Trophoblast cell (in vitro differentiated cells and primary cell): Measurements from ENCODE around the gene FAAP100.

Source experiments
- DNase-seq, 2 donors: peaks; one replicate each; pipeline ENCODE4 v3.0.0-alpha.2; 2016
- H2AFZ ChIP-seq: 2 replicates; pipeline ENCODE4 v1.6.1; 2013; ENCODE audit warnings: low read length, moderate library complexity, mild to moderate bottlenecking; ENCODE audit not compliant: insufficient read depth, poor library complexity
- H2AK5ac ChIP-seq: 2 replicates; pipeline ENCODE4 v1.6.1; 2013; ENCODE audit warnings: mild to moderate bottlenecking, low read length
- H2BK120ac ChIP-seq: 2 replicates; pipeline ENCODE4 v1.6.1; 2013; ENCODE audit warnings: low read length, mild to moderate bottlenecking, moderate library complexity; ENCODE audit not compliant: insufficient read depth, poor library complexity
- H2BK12ac ChIP-seq: 2 replicates; pipeline ENCODE4 v1.6.1; 2013; ENCODE audit warnings: mild to moderate bottlenecking, low read length, moderate library complexity
- H2BK5ac ChIP-seq: 2 replicates; pipeline ENCODE4 v1.6.1; 2013; ENCODE audit warnings: low read length, low read depth, moderate library complexity, mild to moderate bottlenecking; ENCODE audit not compliant: poor library complexity
- H3K14ac ChIP-seq: 2 replicates; pipeline ENCODE4 v1.6.1; 2013; ENCODE audit warnings: mild to moderate bottlenecking, low read length
- H3K18ac ChIP-seq: 2 replicates; pipeline ENCODE4 v1.6.1; 2013; ENCODE audit warnings: mild to moderate bottlenecking, low read length
- H3K23ac ChIP-seq: 2 replicates; pipeline ENCODE4 v1.6.1; 2013; ENCODE audit warnings: low read length
- H3K27ac ChIP-seq: 2 replicates; pipeline ENCODE4 v1.5.1; 2013; ENCODE audit warnings: low read depth, mild to moderate bottlenecking, inconsistent platforms, low read length, moderate library complexity
- H3K27me3 ChIP-seq: 2 replicates; pipeline ENCODE4 v1.6.1; 2013; ENCODE audit warnings: inconsistent platforms, mild to moderate bottlenecking, low read length, moderate library complexity; ENCODE audit not compliant: insufficient read depth
- H3K36me3 ChIP-seq, 2 experiments: 1 replicate in 1 of 2; 2 replicates in 1 of 2; pipeline ENCODE4 v1.6.1; 2013; ENCODE audit warnings: low read length in 2 of 2, mild to moderate bottlenecking in 2 of 2, moderate library complexity in 1 of 2; ENCODE audit not compliant: insufficient read depth in 2 of 2, control insufficient read depth in 1 of 2
- H3K4ac ChIP-seq: 2 replicates; pipeline ENCODE4 v1.6.1; 2013; ENCODE audit warnings: low read depth, mild to moderate bottlenecking, low read length, moderate library complexity
- H3K4me1 ChIP-seq, 2 experiments: 1 replicate in 1 of 2; 2 replicates in 1 of 2; pipeline ENCODE4 v1.6.1; 2013; ENCODE audit warnings: low read length in 2 of 2, mild to moderate bottlenecking in 2 of 2, moderate library complexity in 1 of 2; ENCODE audit not compliant: insufficient read depth in 2 of 2, control insufficient read depth in 1 of 2
- H3K4me2 ChIP-seq: 2 replicates; pipeline ENCODE4 v1.6.1; 2013; ENCODE audit warnings: inconsistent platforms, mild to moderate bottlenecking, low read length, moderate library complexity
- H3K4me3 ChIP-seq: 2 replicates; pipeline ENCODE4 v1.5.1; 2013; ENCODE audit warnings: mild to moderate bottlenecking, low read depth, low read length, inconsistent platforms
- H3K79me1 ChIP-seq: one replicate; pipeline ENCODE4 v1.6.1; 2013; ENCODE audit warnings: low read length
- H3K79me2 ChIP-seq: 2 replicates; pipeline ENCODE4 v1.6.1; 2013; ENCODE audit warnings: low read length, mild to moderate bottlenecking; ENCODE audit not compliant: control insufficient read depth, insufficient read depth, poor library complexity
- H3K9ac ChIP-seq: 2 replicates; pipeline ENCODE4 v1.6.1; 2013; ENCODE audit warnings: mild to moderate bottlenecking, low read length
- H3K9me3 ChIP-seq: 2 replicates; pipeline ENCODE4 v1.6.1; 2013; ENCODE audit warnings: low read depth, mild to moderate bottlenecking, control low read depth, inconsistent platforms, low read length; ENCODE audit not compliant: insufficient read depth
- H4K12ac ChIP-seq: 2 replicates; pipeline ENCODE4 v1.6.1; 2013; ENCODE audit warnings: low read depth, mild to moderate bottlenecking, low read length, moderate library complexity
- H4K8ac ChIP-seq: 2 replicates; pipeline ENCODE4 v1.6.1; 2013; ENCODE audit warnings: low read depth, mild to moderate bottlenecking, low read length, moderate library complexity
- H4K91ac ChIP-seq: one replicate; pipeline ENCODE4 v1.6.1; 2013; ENCODE audit warnings: low read depth, mild to moderate bottlenecking, low read length, moderate library complexity
- WGBS: extraction: QIAGEN DNeasy Blood & Tissue Kit; methylation state at CpG from one replicate; pipeline ENCODE4 v1.1.7; 2013; ENCODE audit warnings: missing lambda C conversion rate; ENCODE audit not compliant: insufficient read length, insufficient coverage; ENCODE audit errors: extremely low coverage; 5-methylcytosine and 5-hydroxymethylcytosine counted together

The FAAP100 gene

DNA sequence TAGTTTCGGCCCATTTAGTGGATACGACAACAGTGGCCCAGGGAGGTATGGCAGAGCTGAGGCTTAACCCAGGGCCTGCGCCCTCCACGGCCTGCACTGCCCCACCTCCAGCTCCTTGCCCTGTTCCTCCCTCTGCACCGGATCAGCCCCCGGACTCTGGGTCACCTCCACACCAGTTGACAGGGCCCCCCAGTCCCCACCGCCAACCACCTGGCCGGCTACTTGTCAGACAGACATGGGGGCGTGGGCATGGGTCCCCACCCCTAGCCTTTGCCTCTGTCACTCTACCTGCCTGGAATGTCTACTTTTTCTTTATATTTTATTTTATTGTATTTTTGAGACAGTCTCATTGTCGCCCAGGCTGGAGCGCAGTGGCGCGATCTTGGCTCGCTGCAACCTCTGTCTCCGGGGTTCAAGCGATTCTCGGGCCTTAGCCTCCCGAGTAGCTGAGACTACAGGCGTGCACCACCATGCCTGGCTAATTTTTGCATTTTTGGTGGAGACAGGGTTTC, 36.6 kb downstream of the FAAP100 start:
- Histone ChIP-seq H3K18ac (peak overlapping the region; percentile 82), H4K8ac (peak overlapping the region; percentile 88), H3K9me3 (peaks cover 6% of the 10 kb centered on the region), H2BK12ac (peak overlapping the region; percentile 87), H3K27ac (peak overlapping the region; percentile 97), H2AK5ac (peak overlapping the region; percentile 99), H3K36me3 (peaks cover 17% of the 10 kb centered on the region in 2 experiments), H3K14ac (peak overlapping the region; percentile 99), H3K9ac (peak overlapping the region; percentile 95), H3K4me2 (peak overlapping the region; percentile 89), H3K79me1 (peaks cover 43% of the 10 kb centered on the region), H3K27me3 (no peaks in the 10 kb centered on the region), H3K23ac (no peak overlapping the region), H4K91ac (peak overlapping the region; percentile 97), H4K12ac (peak overlapping the region; percentile 65), H2AFZ (peak overlapping the region; percentile 66), H3K79me2 (peaks cover 44% of the 10 kb centered on the region), H3K4ac (peak overlapping the region; percentile 90), H2BK120ac (peak overlapping the region; percentile 99), H3K4me3 (peak overlapping the region; percentile 72), H2BK5ac (peak overlapping the region; percentile 96), H3K4me1 (peaks cover 37 to 44% of the 10 kb centered on the region in 2 experiments)
- no peak for DNase-seq
- WGBS = no CpG with 5 or more reads among the region's 19 CpGs

DNA sequence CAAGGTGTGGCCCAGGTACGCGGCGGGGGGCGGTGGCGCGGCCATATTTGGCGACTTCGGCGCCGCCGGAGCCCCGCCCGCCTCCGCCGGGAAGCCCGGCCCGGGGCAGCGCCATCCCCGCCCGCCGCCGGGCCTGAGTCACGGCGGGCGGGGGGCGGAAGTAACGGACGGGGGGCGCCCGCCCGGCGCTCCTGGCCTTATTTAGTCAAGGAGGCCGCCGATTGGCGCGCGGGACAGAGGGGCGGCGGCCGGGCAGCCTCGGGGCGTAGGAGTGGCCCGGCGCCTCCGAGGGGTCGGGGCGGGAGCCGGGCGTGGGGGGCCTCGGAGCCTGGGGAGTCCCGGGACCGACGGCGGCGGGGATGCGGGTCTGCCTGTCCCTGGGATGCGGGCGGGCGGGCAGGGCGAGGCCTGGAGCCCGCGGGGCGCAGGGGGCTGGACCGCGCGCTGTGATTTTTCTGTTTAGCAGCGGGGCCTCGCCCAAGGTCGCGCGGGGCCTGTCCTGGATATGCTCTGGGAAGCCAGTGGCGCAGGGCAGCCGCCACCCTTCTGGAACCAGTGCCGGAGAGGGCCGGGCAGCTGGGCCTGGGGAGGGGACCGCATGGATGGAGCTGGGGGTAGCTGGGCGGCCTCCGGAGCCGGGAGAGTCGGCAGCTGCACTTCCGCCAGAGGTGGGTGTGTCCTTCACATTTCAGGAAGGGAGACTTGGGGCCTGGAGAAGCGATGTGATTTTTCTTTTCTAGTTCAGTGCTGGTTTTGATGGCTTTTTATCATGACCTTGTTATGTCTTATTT, 37.2 kb downstream of the FAAP100 start:
- H3K4ac ChIP-seq = peak overlapping the region; percentile 96

DNA sequence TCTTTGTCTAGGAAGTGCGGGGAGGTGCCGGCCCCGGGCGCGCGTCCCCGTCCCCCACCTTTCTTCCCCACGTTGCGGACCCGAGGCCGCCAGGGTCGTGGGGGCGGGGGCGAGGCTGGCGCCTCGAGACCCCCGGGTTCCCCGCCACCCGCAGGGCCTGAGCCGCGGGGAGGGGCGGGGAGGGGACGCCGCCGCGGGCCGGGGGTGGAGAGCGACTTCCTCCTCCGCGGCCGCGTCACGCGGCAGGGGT, 37.7 kb downstream of the FAAP100 start:
- H2AFZ ChIP-seq = peak overlapping the region; percentile 42
- WGBS = no CpG with 5 or more reads among the region's 34 CpGs

More for the DNA sequence above, 37.2 kb downstream of the FAAP100 start:
- H3K36me3 ChIP-seq = peaks cover 22 to 24% of the 10 kb centered on the region in 2 experiments
- H3K4me3 ChIP-seq = peak overlapping the region; percentile 83
- H3K79me1 ChIP-seq = peaks cover 42% of the 10 kb centered on the region
- no peak overlapping the region for H3K23ac ChIP-seq
- H2BK5ac ChIP-seq = peak overlapping the region; percentile 96
- H3K18ac ChIP-seq = peak overlapping the region; percentile 94
- peak overlapping the region; percentile 97 for H3K27ac ChIP-seq
- H4K8ac ChIP-seq = peak overlapping the region; percentile 97
- H3K79me2 ChIP-seq = peaks cover 49% of the 10 kb centered on the region
- peak overlapping the region; percentile 99 for H2BK120ac ChIP-seq
- peak overlapping the region; percentile 95 for H3K9ac ChIP-seq
- peaks cover 8% of the 10 kb centered on the region for H3K9me3 ChIP-seq
- peak overlapping the region; percentile 89 for H3K4me2 ChIP-seq
- DNase-seq = peak; percentile 70 to 81
- no CpG with 5 or more reads among the region's 82 CpGs for WGBS
- H3K27me3 ChIP-seq = no peaks in the 10 kb centered on the region
- H2BK12ac ChIP-seq = no peak overlapping the region
- peaks cover 37 to 44% of the 10 kb centered on the region in 2 experiments for H3K4me1 ChIP-seq
- H2AK5ac ChIP-seq = peak overlapping the region; percentile 99
- H3K14ac ChIP-seq = peak overlapping the region; percentile 99
- H2AFZ ChIP-seq = peak overlapping the region; percentile 86
- peak overlapping the region; percentile 93 for H4K12ac ChIP-seq
- peak overlapping the region; percentile 97 for H4K91ac ChIP-seq

DNA sequence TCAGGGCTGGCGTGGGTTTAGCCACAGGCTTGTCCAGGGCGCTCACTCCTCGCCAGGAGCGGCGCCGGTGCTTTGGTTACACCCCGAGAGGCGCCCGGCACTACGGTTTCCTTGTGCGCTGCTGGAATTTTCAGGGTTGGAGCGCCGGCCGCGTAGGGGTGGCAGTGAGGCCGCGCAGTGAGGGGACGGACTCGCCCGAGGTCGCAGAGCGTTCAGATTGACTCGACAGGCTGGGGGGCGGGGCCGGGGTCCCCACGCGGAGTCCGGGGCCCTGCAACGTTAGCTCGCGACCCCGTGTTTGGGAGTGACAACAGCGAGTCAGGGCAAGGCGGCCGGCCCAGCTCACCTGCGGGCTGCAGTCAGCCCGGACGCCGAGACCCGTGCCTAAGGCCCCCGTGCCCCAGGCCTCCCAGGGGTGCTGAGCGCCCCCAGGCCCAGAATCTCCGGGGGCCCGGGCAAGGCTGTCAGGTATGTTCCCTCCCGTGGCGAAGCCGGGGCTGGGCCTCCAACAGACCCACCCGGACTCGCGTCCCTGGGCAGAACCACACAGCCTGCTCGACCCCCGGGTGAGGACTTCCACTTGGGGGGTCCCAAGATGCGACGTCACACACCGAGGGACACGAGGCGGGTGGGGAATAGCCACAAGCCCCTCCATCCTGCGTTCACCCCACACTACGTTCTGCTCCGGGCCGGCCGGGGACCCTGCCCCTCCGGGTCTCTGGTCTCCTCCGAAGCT, 38.2 kb downstream of the FAAP100 start:
- Histone ChIP-seq H3K14ac (peak overlapping the region; percentile 96), H2BK5ac (peak overlapping the region; percentile 99), H3K27ac (peak overlapping the region; percentile 97), H2AK5ac (peak overlapping the region; percentile 86), H3K79me1 (peaks cover 39% of the 10 kb centered on the region), H4K8ac (peak overlapping the region; percentile 99), H2BK120ac (peak overlapping the region; percentile 88), H3K4me2 (peak overlapping the region; percentile 89), H3K4ac (peak overlapping the region; percentile 100), H3K18ac (peak overlapping the region; percentile 83), H4K91ac (peak overlapping the region; percentile 97), H3K27me3 (no peaks in the 10 kb centered on the region), H4K12ac (peak overlapping the region; percentile 99), H3K23ac (no peak overlapping the region), H3K36me3 (peaks cover 30 to 34% of the 10 kb centered on the region in 2 experiments), H3K9ac (peak overlapping the region; percentile 99), H2BK12ac (peak overlapping the region; percentile 31), H2AFZ (peak overlapping the region; percentile 42), H3K4me3 (peak overlapping the region; percentile 73), H3K9me3 (peaks cover 8% of the 10 kb centered on the region), H3K4me1 (peaks cover 32 to 37% of the 10 kb centered on the region in 2 experiments), H3K79me2 (peaks cover 49% of the 10 kb centered on the region)
- no CpG with 5 or more reads among the region's 64 CpGs for WGBS
- DNase-seq = peak; percentile 57 to 77

More for the DNA sequence above, 37.7 kb downstream of the FAAP100 start:
- H3K4me1 ChIP-seq = peaks cover 37 to 42% of the 10 kb centered on the region in 2 experiments
- H3K9me3 ChIP-seq = peaks cover 8% of the 10 kb centered on the region
- H4K91ac ChIP-seq = peak overlapping the region; percentile 97
- H2BK12ac ChIP-seq = peak overlapping the region; percentile 0
- peak overlapping the region; percentile 81 for H4K8ac ChIP-seq
- peak overlapping the region; percentile 86 for H2AK5ac ChIP-seq
- DNase-seq = no peak
- peak overlapping the region; percentile 99 for H2BK5ac ChIP-seq
- peaks cover 51% of the 10 kb centered on the region for H3K79me2 ChIP-seq
- H3K27me3 ChIP-seq = no peaks in the 10 kb centered on the region
- peak overlapping the region; percentile 96 for H3K14ac ChIP-seq
- peaks cover 42% of the 10 kb centered on the region for H3K79me1 ChIP-seq
- H2BK120ac ChIP-seq = peak overlapping the region; percentile 88
- H3K36me3 ChIP-seq = peaks cover 25 to 29% of the 10 kb centered on the region in 2 experiments
- H4K12ac ChIP-seq = peak overlapping the region; percentile 33
- H3K23ac ChIP-seq = no peak overlapping the region
- peak overlapping the region; percentile 83 for H3K18ac ChIP-seq
- peak overlapping the region; percentile 73 for H3K4me3 ChIP-seq
- H3K4ac ChIP-seq = peak overlapping the region; percentile 100
- peak overlapping the region; percentile 99 for H3K9ac ChIP-seq
- H3K27ac ChIP-seq = peak overlapping the region; percentile 97
- H3K4me2 ChIP-seq = peak overlapping the region; percentile 89
